ENCODE results near the gene RNF152. TPM values are rescaled to one million over a fixed set of nuclear protein-coding genes. Genes with fewer than 3 reads are reported as not detected.

RNF152 gene, protein sequence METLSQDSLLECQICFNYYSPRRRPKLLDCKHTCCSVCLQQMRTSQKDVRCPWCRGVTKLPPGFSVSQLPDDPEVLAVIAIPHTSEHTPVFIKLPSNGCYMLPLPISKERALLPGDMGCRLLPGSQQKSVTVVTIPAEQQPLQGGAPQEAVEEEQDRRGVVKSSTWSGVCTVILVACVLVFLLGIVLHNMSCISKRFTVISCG
- polyA plus RNA-seq, result not detected

DNA sequence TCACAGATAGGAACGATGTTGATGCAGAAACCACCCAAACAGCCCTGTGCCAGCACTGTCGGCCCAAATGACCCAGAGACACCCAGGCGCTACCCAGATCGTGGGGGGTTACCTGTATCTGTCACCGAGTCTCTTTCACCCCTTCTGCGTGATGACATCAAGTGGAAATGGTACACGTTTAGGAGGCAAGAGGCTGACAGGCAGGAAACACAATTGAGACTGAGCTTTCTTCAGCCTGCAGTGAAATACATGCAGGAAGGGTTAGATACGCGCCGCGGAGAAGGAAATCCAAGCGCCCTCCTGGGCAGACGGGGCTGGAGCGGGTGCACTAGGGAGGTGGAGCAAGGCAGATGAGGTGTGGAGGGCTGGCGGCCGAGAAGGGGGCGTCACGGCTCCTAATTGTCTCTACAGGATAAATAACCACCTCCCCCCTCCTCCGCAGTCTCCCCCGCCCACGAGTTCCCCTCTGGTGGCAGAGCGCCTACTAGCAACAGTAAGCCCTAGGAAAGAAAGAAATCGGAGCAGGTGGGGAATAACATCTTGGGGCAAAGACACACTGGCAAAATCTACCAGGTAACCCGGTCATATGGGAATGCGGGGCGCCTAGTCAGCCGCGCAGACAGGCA, at the start of gene RNF152:
RNF152 (minus strand) TSS at position 325 of the 626 bp plus-strand sequence. CDS start 76,544 bp downstream, outside the sequence.
- Mint-ChIP-seq H3K4me1 (peaks cover 5 to 11% (median 8%) of the 10 kb centered on the region in 3 donors), H3K4me3 (peak within 1 kb of the TSS; percentile 77 to 94 (median 85)), H3K9me3 (peaks cover 0 to 2% (median 0%) of the 10 kb centered on the region in 3 donors), H3K27ac (peak within 1 kb of the TSS in 1 of 3 donors; percentile 69), H3K36me3 (no peaks in the 10 kb centered on the region), H3K27me3 (peaks cover 39% of the 10 kb centered on the region)

GRCh38 chr18:61941948-61942471, 49.2 kb upstream of the RNF152 start:
- Mint-ChIP-seq H3K27me3 (peaks cover 36% of the 10 kb centered on the region), H3K9me3 (peaks cover 0 to 6% (median 0%) of the 10 kb centered on the region in 3 donors), H3K27ac (no peak overlapping the region), H3K4me1 (no peaks in the 10 kb centered on the region), H3K4me3 (no peak overlapping the region), H3K36me3 (no peaks in the 10 kb centered on the region)

GRCh38 chr18:61939046-61939674, 46.4 kb upstream of the RNF152 start:
- Mint-ChIP-seq H3K4me1 (no peaks in the 10 kb centered on the region), H3K4me3 (no peak overlapping the region), H3K27me3 (peaks cover 23% of the 10 kb centered on the region), H3K36me3 (no peaks in the 10 kb centered on the region), H3K27ac (no peak overlapping the region), H3K9me3 (peaks cover 0 to 6% (median 4%) of the 10 kb centered on the region in 3 donors)

DNA sequence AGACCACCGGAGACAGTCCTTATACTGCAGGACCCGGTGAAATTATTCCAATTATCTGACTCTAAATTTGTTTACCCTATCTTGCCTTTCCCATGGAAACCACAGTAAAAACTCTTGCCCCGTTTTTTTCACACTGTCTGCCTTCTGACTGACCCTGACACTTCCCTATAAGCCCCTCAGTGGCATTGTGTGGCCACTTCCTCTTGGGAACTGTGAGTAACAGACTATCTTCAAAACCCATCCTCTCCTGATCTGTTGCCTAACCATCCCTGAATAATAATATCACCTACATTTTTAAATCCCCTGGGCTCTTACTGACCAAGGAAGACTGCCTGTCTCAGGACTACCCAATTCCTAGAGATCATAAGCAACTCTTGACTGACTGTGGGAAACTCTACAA, 42.6 kb upstream of the RNF152 start:
- Mint-ChIP-seq H3K9me3 (peaks cover 0 to 7% (median 3%) of the 10 kb centered on the region in 3 donors), H3K4me3 (no peak overlapping the region), H3K4me1 (no peaks in the 10 kb centered on the region), H3K36me3 (peaks cover 2% of the 10 kb centered on the region), H3K27me3 (peaks cover 17% of the 10 kb centered on the region), H3K27ac (no peak overlapping the region)

DNA sequence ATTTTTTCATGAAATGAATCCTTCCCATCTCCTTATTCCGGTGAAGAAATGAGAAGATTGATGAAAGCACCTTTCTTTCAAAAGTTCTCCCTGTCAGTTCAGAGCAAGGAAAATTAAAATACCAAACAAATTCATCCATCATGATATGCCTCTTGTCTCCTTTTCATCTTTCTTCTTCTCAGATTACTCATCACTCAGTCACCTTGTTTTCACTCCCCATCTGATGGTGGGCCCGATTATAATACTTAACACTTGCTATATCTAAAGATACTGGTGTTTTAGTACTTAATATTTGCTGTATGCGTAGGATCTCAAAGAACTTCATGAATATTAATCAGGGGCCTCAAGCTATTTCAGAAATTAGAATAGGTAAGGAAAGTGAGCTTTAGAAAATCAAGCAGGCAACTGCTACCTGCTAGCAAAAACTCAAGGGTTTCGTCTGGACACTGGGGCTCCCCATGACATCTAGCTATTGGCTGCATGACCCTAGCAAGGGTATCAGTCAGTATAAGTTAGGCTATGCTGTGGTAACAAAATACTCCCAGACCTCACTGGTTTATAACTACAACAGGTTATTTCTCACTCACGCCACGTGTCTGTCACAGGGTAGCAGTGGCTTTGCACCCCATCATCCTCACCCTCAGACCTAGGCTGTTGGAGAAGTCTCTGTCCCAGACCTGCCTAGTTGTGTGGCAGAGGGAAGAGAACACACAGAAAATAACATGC, 39.0 kb upstream of the RNF152 start:
- no peaks in the 10 kb centered on the region for H3K4me1 Mint-ChIP-seq
- peaks cover 2% of the 10 kb centered on the region for H3K36me3 Mint-ChIP-seq
- no peak overlapping the region for H3K4me3 Mint-ChIP-seq
- no peak overlapping the region for H3K27ac Mint-ChIP-seq
- H3K9me3 Mint-ChIP-seq, result peaks cover 0 to 11% (median 3%) of the 10 kb centered on the region in 3 donors
- H3K27me3 Mint-ChIP-seq, result peaks cover 2% of the 10 kb centered on the region

GRCh38 chr18:61929881-61930640, 37.3 kb upstream of the RNF152 start:
- Mint-ChIP-seq H3K27ac (no peak overlapping the region), H3K4me3 (no peak overlapping the region), H3K9me3 (peaks cover 0 to 8% (median 3%) of the 10 kb centered on the region in 3 donors), H3K4me1 (no peaks in the 10 kb centered on the region), H3K36me3 (peaks cover 2% of the 10 kb centered on the region), H3K27me3 (peaks cover 2% of the 10 kb centered on the region)

DNA sequence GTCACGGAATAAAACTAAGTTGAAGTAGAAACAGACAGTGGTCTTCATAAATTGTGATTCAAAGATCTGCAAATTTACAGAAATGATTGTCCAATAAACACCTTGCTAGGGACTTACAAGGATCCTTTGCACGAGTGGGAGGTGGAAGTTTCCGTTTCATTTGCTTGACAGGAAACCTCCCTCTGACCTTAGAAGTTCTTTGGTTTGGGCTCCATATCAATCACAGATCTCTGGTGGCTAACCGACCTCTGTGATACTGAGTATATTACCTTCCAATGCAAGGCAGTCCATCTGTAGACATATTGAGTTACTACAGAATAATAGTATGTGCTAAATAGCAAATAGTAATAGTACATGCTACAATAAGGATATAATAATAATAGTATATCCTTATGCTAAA, 33.7 kb upstream of the RNF152 start:
- H3K36me3 Mint-ChIP-seq, result no peaks in the 10 kb centered on the region
- no peak overlapping the region for H3K27ac Mint-ChIP-seq
- H3K9me3 Mint-ChIP-seq, result peaks cover 0 to 4% (median 0%) of the 10 kb centered on the region in 3 donors
- H3K4me3 Mint-ChIP-seq, result no peak overlapping the region
- H3K27me3 Mint-ChIP-seq, result peaks cover 2% of the 10 kb centered on the region
- no peaks in the 10 kb centered on the region for H3K4me1 Mint-ChIP-seq

GRCh38 chr18:61924550-61924949, 31.7 kb upstream of the RNF152 start:
- H3K36me3 Mint-ChIP-seq, result no peaks in the 10 kb centered on the region
- H3K9me3 Mint-ChIP-seq, result peaks cover 0 to 4% (median 0%) of the 10 kb centered on the region in 3 donors
- H3K27ac Mint-ChIP-seq, result no peak overlapping the region
- peaks cover 2% of the 10 kb centered on the region for H3K27me3 Mint-ChIP-seq
- H3K4me3 Mint-ChIP-seq, result no peak overlapping the region
- no peaks in the 10 kb centered on the region for H3K4me1 Mint-ChIP-seq

DNA sequence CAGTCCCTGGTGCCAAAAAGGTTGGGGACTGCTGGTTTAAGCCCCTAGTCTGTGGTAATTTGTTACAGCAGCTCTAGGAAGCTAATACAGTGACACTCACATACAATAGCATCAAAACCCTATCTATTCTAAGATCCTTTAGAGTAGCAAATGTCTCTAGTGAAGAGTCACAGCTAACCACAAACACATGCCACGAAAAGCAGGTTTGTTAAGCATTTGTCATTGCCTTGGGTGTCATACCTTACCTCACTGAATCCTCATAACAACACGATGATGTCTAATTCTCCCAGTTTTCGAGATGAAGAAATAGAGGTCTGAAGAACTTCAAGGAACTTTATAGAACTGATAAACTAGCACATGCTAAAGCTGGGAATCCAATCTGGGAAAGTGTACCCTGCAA, 29.6 kb upstream of the RNF152 start:
- no peaks in the 10 kb centered on the region for H3K27me3 Mint-ChIP-seq
- H3K4me1 Mint-ChIP-seq, result no peaks in the 10 kb centered on the region
- H3K36me3 Mint-ChIP-seq, result no peaks in the 10 kb centered on the region
- no peak overlapping the region for H3K4me3 Mint-ChIP-seq
- peaks cover 0 to 2% (median 0%) of the 10 kb centered on the region in 3 donors for H3K9me3 Mint-ChIP-seq
- H3K27ac Mint-ChIP-seq, result no peak overlapping the region

DNA sequence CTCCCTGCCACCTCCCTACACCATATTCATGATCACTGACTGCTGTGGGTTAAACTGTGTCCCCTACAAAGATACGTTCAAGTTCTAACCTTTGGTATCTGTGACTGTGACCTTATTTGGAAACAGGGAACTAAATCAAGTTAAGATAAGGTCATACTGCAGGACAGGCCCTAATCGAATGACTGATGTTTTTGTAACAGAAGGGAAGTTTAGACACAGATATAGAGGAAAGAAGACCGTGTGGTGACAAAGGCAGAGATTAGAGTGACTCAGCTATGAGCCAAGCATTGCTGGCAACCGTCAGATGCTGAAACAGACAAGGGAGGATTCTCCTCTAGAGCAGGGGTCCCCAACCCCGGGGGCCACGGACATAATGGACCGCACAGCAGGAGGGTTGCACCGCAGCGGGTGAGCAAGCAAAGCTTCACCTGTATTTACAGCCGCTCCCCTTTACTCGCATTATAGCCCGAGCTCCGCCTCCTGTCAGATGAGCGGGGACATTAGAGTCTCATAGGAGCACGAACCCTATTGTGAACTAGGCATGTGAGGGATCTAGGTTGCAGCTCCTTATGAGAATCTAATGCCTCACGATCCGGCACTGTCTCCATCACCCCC, 28.9 kb upstream of the RNF152 start:
- no peak overlapping the region for H3K4me3 Mint-ChIP-seq

DNA sequence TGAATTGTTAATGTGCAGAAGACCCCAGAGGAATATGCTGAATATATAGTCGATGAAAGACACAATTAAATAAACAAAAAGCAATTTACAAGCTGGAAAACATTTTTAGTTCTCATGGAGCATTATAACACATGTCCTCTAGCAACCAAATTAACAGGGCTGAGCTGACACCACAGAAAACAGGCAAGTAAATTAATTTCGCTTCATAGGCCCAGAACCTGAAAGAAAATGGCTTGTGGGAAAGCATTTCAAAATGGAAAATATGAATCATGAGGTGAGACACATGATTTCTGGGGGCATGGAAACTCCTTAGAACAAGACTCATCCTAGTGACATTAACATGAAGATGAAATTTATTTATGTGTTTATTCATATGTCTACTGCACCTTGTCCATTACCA, 25.0 kb upstream of the RNF152 start:
- Mint-ChIP-seq H3K9me3 (no peaks in the 10 kb centered on the region), H3K4me3 (no peak overlapping the region), H3K36me3 (no peaks in the 10 kb centered on the region), H3K4me1 (no peaks in the 10 kb centered on the region), H3K27me3 (peaks cover 3% of the 10 kb centered on the region), H3K27ac (no peak overlapping the region)

More for the DNA sequence above, 28.9 kb upstream of the RNF152 start:
- H3K27me3 Mint-ChIP-seq, result no peaks in the 10 kb centered on the region
- no peaks in the 10 kb centered on the region for H3K4me1 Mint-ChIP-seq
- no peaks in the 10 kb centered on the region for H3K36me3 Mint-ChIP-seq
- no peak overlapping the region for H3K27ac Mint-ChIP-seq
- no peaks in the 10 kb centered on the region for H3K9me3 Mint-ChIP-seq

DNA sequence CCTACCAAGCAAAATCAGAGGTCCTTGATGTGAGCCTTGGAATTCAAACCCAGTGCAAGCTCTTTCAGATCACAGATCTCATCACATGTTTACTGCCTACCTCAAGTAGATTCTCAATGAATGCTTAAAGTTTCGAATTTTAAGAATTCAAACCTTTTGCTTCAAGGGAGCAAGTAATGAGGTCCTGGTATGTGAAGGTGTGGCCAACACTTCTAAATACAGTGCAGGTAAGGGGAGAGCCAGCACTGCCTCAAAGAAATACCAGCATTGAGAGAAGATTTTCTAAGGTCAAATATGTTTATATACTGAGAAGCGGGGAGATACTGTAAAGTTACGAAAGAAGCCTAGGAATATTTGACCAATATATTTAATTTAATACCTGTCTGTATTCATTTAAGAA, 19.7 kb upstream of the RNF152 start:
- Mint-ChIP-seq H3K4me1 (no peaks in the 10 kb centered on the region), H3K9me3 (no peaks in the 10 kb centered on the region), H3K36me3 (no peaks in the 10 kb centered on the region), H3K4me3 (no peak overlapping the region), H3K27me3 (peaks cover 13% of the 10 kb centered on the region), H3K27ac (no peak overlapping the region)

DNA sequence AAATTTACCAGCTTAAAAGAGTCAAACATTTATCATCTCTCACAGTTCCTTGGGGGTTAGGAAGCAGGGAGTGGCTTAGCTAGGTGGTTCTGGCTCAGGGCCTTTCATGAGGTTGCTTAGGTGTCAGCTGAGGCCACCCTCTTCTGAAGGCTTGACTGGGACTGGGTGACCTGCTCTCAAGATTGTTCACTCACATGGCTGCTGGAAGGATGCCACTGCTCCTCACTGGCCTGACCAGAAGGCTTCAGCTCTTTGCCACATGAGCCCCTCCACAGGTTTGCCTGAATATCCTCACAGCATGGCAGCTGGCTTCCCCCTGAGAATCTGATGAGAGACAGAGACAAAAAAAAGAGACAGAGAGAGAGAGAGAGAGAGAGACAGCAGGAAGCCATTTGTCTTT, 17.3 kb upstream of the RNF152 start:
- H3K27ac Mint-ChIP-seq, result no peak overlapping the region
- H3K4me3 Mint-ChIP-seq, result no peak overlapping the region
- H3K4me1 Mint-ChIP-seq, result peaks cover 0 to 2% (median 0%) of the 10 kb centered on the region in 3 donors
- peaks cover 14% of the 10 kb centered on the region for H3K27me3 Mint-ChIP-seq
- H3K36me3 Mint-ChIP-seq, result no peaks in the 10 kb centered on the region
- H3K9me3 Mint-ChIP-seq, result no peaks in the 10 kb centered on the region

- Mint-ChIP-seq H3K4me3 (no peak overlapping the region), H3K4me1 (peaks cover 0 to 2% (median 0%) of the 10 kb centered on the region in 3 donors)
Observed at GRCh38 chr18:61908661-61909060, 15.9 kb upstream of the RNF152 start.

More at GRCh38 chr18:61908661-61909060, 15.9 kb upstream of the RNF152 start:
- Mint-ChIP-seq H3K9me3 (no peaks in the 10 kb centered on the region), H3K27ac (no peak overlapping the region), H3K27me3 (peaks cover 18% of the 10 kb centered on the region), H3K36me3 (no peaks in the 10 kb centered on the region)

Data from IgD-negative memory B cell (primary cell).